Keratinocyte (primary cell): ENCODE data around the gene ILDR1. TPM values are rescaled to one million over a fixed set of nuclear protein-coding genes. Genes with fewer than 3 reads are reported as not detected.

Experiments used
- DNase-seq: peaks from one replicate; pipeline ENCODE4 v3.0.0-alpha.2; 2011; ENCODE audit warnings: low read depth, missing footprints, low spot score
- FAIRE-seq: peaks from 2 replicates; lab custom pipeline; 2011; peaks lifted over from hg19 to GRCh38; lab: Jason Lieb, UNC
- H2AFZ ChIP-seq: 2 replicates; pipeline ENCODE4 v1.6.0; 2012; ENCODE audit warnings: low read length, control low read depth, inconsistent platforms; ENCODE audit not compliant: control insufficient read depth
- H3K27ac ChIP-seq: 2 replicates; pipeline ENCODE4 v1.5.1; 2011; ENCODE audit warnings: low read length; ENCODE audit not compliant: control insufficient read depth, insufficient read depth
- H3K27me3 ChIP-seq: 3 replicates; pipeline ENCODE4 v1.6.0; 2011; ENCODE audit warnings: low read length; ENCODE audit not compliant: control insufficient read depth, insufficient read depth; ENCODE audit errors: extremely low read depth
- H3K36me3 ChIP-seq, 2 experiments: 2 replicates in 1 of 2; 3 replicates in 1 of 2; pipeline ENCODE4 v1.5.1; 2011; ENCODE audit warnings: low read length in 2 of 2, mild to moderate bottlenecking in 1 of 2; ENCODE audit not compliant: control insufficient read depth in 2 of 2, insufficient read depth in 2 of 2; ENCODE audit errors: extremely low read depth in 1 of 2
- H3K4me1 ChIP-seq: 3 replicates; pipeline ENCODE4 v1.5.1; 2011; ENCODE audit warnings: low read length; ENCODE audit not compliant: control insufficient read depth, insufficient read depth; ENCODE audit errors: extremely low read depth
- H3K4me2 ChIP-seq: 3 replicates; pipeline ENCODE4 v1.6.0; 2011; ENCODE audit warnings: low read depth, low read length; ENCODE audit not compliant: control insufficient read depth, insufficient read depth; ENCODE audit errors: extremely low read depth
- H3K4me3 ChIP-seq, 3 experiments: fragments of 200-600 bp in 1 of 3; sonication (generic) in 1 of 3; 2 replicates in 2 of 3; 3 replicates in 1 of 3; pipeline ENCODE4 v1.5.1; 2011 to 2016; ENCODE audit warnings: low read length in 3 of 3, mild to moderate bottlenecking in 3 of 3, control low read depth in 2 of 3, inconsistent platforms in 1 of 3, low read depth in 1 of 3, mixed read lengths in 1 of 3, mixed run types in 1 of 3, moderate library complexity in 1 of 3; ENCODE audit not compliant: control insufficient read depth in 2 of 3, insufficient read depth in 2 of 3; ENCODE audit errors: extremely low read depth in 1 of 3
- H3K79me2 ChIP-seq: 2 replicates; pipeline ENCODE4 v1.6.0; 2012; ENCODE audit warnings: low read length; ENCODE audit not compliant: control insufficient read depth, insufficient read depth
- H3K9ac ChIP-seq: 3 replicates; pipeline ENCODE4 v1.6.0; 2011; ENCODE audit warnings: low read length; ENCODE audit not compliant: control insufficient read depth, insufficient read depth; ENCODE audit errors: extremely low read depth
- H3K9me1 ChIP-seq: 3 replicates; pipeline ENCODE4 v1.6.0; 2011; ENCODE audit warnings: low read length; ENCODE audit not compliant: control insufficient read depth, insufficient read depth; ENCODE audit errors: extremely low read depth
- H3K9me3 ChIP-seq: 2 replicates; pipeline ENCODE4 v1.5.1; 2012; ENCODE audit warnings: low read depth, low read length; ENCODE audit not compliant: control insufficient read depth
- H4K20me1 ChIP-seq: 3 replicates; pipeline ENCODE4 v1.6.0; 2011; ENCODE audit warnings: low read length; ENCODE audit not compliant: control insufficient read depth, insufficient read depth; ENCODE audit errors: extremely low read depth
- CTCF ChIP-seq, 3 experiments: IDR thresholded peaks in 1 of 3; conservative IDR thresholded peaks in 1 of 3; optimal IDR thresholded peaks in 1 of 3; 2 replicates in 2 of 3; 3 replicates in 1 of 3; pipeline versions ENCODE3 to v1.5.1; 2011; ENCODE audit warnings: low read length in 3 of 3, mild to moderate bottlenecking in 3 of 3, moderate library complexity in 2 of 3, control low read depth in 1 of 3, inconsistent platforms in 1 of 3; ENCODE audit not compliant: insufficient read depth in 2 of 3; ENCODE audit errors: extremely low read depth in 1 of 3
- EZH2 ChIP-seq: IDR thresholded peaks from one replicate; pipeline ENCODE4 v1.6.1; 2012; ENCODE audit warnings: inconsistent platforms, mild to moderate bottlenecking, low read length, moderate library complexity
- dilution Hi-C: fragments of 300-500 bp; cut with MboI; formaldehyde crosslinking; loops from one replicate; pipeline ENCODE4 v1.7.0; 2020; ENCODE audit warnings: low sequenced_read_pairs; ENCODE audit not compliant: extremely low pct_ligation_motif_present
- polyA plus RNA-seq, 5 experiments: library from polyadenylated mRNA; depleted of rRNA in 3 of 5; stranded (reverse) in 3 of 5; stranded (forward) in 1 of 5; unstranded in 1 of 5; fragments of >200 nt; gene quantifications; 1 replicate in 1 of 5; 2 replicates in 3 of 5; 3 replicates in 1 of 5; pipeline versions ENCODE4 v1.2.1 to v1.2.3, GENCODE V29; 2011 to 2012; ENCODE audit warnings: missing spikeins in 2 of 5, low read depth in 1 of 5, low replicate concordance in 1 of 5

Gene ILDR1
- polyA plus RNA-seq, 1 donor (not counting 4 experiments of a cell fraction or from before 2014, with no cell fraction given) = 0.09 TPM

- no peak overlapping the region for H3K9ac ChIP-seq
- no peak for FAIRE-seq
- no peak for DNase-seq
- no peaks in the 10 kb centered on the region for H3K4me1 ChIP-seq
- no peak for TF ChIP-seq CTCF (optimal IDR thresholded peaks at IDR 0.05 in 1 of 3, IDR thresholded peaks at IDR 0.05 in 1 of 3, conservative IDR thresholded peaks at IDR 0.05 in 1 of 3; ENCODE audit: extremely low read depth in 1 of 3, insufficient read depth in 2 of 3, low read length in 3 of 3)
- TF ChIP-seq EZH2 = no peak
- dilution Hi-C loops = no loop called here
- H3K36me3 ChIP-seq = no peaks in the 10 kb centered on the region
- H3K9me3 ChIP-seq = no peaks in the 10 kb centered on the region
- H3K27me3 ChIP-seq = no peaks in the 10 kb centered on the region
- no peak overlapping the region for H3K4me3 ChIP-seq
- H2AFZ ChIP-seq = no peak overlapping the region
- H3K9me1 ChIP-seq = no peaks in the 10 kb centered on the region
- H3K4me2 ChIP-seq = no peak overlapping the region
- H4K20me1 ChIP-seq = no peaks in the 10 kb centered on the region
- no peaks in the 10 kb centered on the region for H3K79me2 ChIP-seq
- no peak overlapping the region for H3K27ac ChIP-seq
Observed at GRCh38 chr3:121963608-121964007, 58.4 kb downstream of the ILDR1 start.

GRCh38 chr3:121962443-121962842 is 59.6 kb downstream of the ILDR1 start:
- H3K36me3 ChIP-seq = no peaks in the 10 kb centered on the region

More at GRCh38 chr3:121962443-121962842, 59.6 kb downstream of the ILDR1 start:
- FAIRE-seq (no peak), DNase-seq (no peak)
- Histone ChIP-seq H3K9ac (no peak overlapping the region), H3K9me1 (no peaks in the 10 kb centered on the region), H3K4me1 (no peaks in the 10 kb centered on the region), H3K27me3 (no peaks in the 10 kb centered on the region), H3K9me3 (no peaks in the 10 kb centered on the region), H2AFZ (no peak overlapping the region), H3K4me3 (no peak overlapping the region), H4K20me1 (no peaks in the 10 kb centered on the region), H3K27ac (no peak overlapping the region), H3K4me2 (no peak overlapping the region), H3K79me2 (no peaks in the 10 kb centered on the region)
- TF ChIP-seq CTCF (optimal IDR thresholded peaks at IDR 0.05 in 1 of 3, IDR thresholded peaks at IDR 0.05 in 1 of 3, conservative IDR thresholded peaks at IDR 0.05 in 1 of 3; ENCODE audit: extremely low read depth in 1 of 3, insufficient read depth in 2 of 3, low read length in 3 of 3) (no peak), EZH2 (no peak)
- dilution Hi-C loops = no loop called here
